ENCODE measurements around the gene SORCS2.

DNA sequence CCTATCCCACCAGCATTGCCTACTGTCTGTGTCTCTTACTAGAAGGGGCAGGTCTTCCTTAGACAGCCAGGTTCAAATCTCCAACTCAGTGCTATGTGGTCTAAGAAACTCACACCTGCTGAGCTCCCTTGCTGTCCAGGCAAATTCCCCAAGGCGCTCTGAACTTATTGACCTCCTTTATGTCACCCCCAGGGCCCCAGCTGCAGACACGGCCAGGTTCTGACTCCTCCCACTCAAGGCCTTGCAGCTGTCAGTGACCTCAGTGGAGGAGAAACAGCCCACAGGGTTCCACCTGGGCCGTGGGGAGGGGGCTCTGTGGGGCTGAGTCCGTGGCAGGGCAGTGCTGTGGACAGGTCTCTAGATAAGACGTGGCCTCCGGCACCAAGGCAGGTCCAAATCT, 284.5 kb downstream of the SORCS2 start:
- TF ChIP-seq, protein P1, sequence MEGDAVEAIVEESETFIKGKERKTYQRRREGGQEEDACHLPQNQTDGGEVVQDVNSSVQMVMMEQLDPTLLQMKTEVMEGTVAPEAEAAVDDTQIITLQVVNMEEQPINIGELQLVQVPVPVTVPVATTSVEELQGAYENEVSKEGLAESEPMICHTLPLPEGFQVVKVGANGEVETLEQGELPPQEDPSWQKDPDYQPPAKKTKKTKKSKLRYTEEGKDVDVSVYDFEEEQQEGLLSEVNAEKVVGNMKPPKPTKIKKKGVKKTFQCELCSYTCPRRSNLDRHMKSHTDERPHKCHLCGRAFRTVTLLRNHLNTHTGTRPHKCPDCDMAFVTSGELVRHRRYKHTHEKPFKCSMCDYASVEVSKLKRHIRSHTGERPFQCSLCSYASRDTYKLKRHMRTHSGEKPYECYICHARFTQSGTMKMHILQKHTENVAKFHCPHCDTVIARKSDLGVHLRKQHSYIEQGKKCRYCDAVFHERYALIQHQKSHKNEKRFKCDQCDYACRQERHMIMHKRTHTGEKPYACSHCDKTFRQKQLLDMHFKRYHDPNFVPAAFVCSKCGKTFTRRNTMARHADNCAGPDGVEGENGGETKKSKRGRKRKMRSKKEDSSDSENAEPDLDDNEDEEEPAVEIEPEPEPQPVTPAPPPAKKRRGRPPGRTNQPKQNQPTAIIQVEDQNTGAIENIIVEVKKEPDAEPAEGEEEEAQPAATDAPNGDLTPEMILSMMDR (IDR thresholded peaks at IDR 0.05): no peak
- no peak for TF ChIP-seq POLR2A (IDR thresholded peaks at IDR 0.05)
